Neural progenitor cell (in vitro differentiated cells): ENCODE results near the gene RPUSD2.

Source experiments
- EZH2 ChIP-seq: fragments of 200-600 bp; sonication (generic); IDR thresholded peaks from 2 replicates; pipeline ENCODE4 v1.6.1; 2017; ENCODE audit warnings: antibody characterized with exemption, mild to moderate bottlenecking, moderate library complexity
- TF ChIP-seq, protein P1 (sequence below): fragments of 200-600 bp; sonication (generic); IDR thresholded peaks from 2 replicates; pipeline ENCODE4 v1.5.1; 2017; ENCODE audit warnings: antibody characterized with exemption, mild to moderate bottlenecking

DNA sequence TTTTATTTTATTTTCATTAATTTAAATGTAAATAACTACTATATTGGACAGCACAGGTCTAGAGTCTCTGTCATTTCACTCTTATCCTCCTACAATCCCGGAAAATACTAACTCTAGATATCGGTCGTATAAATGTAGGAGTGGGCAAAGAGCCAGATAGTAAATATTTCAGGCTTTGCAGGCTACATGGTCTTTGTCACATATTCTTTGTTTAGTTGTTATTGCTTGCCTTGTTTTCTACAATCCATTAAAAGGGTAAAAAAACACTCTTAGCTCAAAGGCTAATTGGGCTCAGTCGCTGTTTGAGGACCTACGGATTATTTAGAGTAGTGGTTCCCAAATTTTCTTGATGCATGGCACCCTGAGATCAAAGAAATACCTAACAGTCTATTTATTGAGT is 26.7 kb downstream of the RPUSD2 start:
- TF ChIP-seq EZH2: no peak
- TF ChIP-seq, protein P1, sequence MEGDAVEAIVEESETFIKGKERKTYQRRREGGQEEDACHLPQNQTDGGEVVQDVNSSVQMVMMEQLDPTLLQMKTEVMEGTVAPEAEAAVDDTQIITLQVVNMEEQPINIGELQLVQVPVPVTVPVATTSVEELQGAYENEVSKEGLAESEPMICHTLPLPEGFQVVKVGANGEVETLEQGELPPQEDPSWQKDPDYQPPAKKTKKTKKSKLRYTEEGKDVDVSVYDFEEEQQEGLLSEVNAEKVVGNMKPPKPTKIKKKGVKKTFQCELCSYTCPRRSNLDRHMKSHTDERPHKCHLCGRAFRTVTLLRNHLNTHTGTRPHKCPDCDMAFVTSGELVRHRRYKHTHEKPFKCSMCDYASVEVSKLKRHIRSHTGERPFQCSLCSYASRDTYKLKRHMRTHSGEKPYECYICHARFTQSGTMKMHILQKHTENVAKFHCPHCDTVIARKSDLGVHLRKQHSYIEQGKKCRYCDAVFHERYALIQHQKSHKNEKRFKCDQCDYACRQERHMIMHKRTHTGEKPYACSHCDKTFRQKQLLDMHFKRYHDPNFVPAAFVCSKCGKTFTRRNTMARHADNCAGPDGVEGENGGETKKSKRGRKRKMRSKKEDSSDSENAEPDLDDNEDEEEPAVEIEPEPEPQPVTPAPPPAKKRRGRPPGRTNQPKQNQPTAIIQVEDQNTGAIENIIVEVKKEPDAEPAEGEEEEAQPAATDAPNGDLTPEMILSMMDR: no peak
